Stimulated activated CD8-positive, alpha-beta memory T cell treated with anti-CD3 and anti-CD28 coated beads, Interleukin-4, amount 100 ng/mL, for 4 hours (primary cell): ENCODE measurements around the gene ZRANB3.
"Not testable (repeated sequence)": the region's sequence is repeated elsewhere in the genome, so short reads cannot be mapped to it uniquely, and the experiment has no call there.

Source experiments
- DNase-seq, 2 donors: peaks; one replicate each; pipeline ENCODE4 v3.0.0-alpha.2; 2020; ENCODE audit warnings: low read depth in 2 of 2, low spot score in 1 of 2

Gene ZRANB3

GRCh38 chr2:135142323-135142722, 388.7 kb downstream of the ZRANB3 start:
- DNase-seq = no peak

DNA sequence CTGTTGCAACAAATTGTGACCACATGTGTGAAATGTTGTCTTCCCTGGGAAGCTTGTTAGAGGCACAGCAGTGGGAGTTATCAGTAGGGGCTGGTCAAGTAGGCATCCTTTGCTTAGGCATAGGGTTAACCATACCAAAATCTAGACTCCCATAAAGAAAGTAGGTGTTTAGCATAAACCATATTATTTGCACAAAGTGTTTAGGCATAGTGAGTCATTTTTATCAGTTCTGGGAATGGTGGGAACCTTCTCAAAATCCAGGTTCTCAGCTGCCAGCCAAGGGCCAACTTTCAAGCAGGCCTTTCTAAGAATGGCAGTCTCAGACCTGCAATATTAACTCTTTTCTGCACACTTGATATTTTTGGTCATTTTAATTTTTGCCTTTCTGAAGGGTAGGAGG, 390.4 kb downstream of the ZRANB3 start:
- no peak for DNase-seq

GRCh38 chr2:135132314-135132713, 398.7 kb downstream of the ZRANB3 start:
- DNase-seq = no peak

GRCh38 chr2:135130751-135131150, 400.3 kb downstream of the ZRANB3 start:
- no peak for DNase-seq

- DNase-seq = no peak
These were observed 405.1 kb downstream of the ZRANB3 start for GRCh38 chr2:135125940-135126339.

GRCh38 chr2:135124924-135125886, 405.8 kb downstream of the ZRANB3 start:
- DNase-seq = no peak

DNA sequence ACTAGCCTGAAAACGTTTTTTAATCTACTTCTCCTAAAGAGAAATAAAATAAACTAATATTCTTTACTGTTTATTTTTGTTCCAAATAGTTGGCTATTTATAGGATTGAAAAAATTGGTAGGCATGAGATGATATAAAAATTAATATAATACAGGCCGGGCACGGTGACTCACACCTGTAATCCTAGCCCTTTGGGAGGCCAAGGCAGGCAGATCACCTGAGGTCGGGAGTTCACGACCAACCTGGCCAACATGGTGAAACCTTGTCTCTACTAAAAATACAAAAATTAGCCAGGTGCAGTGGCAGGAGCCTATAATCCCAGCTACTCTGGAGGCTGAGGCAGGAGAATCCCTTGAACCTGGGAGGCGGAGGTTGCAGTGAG, 409.4 kb downstream of the ZRANB3 start:
- not testable (repeated sequence) for DNase-seq

DNA sequence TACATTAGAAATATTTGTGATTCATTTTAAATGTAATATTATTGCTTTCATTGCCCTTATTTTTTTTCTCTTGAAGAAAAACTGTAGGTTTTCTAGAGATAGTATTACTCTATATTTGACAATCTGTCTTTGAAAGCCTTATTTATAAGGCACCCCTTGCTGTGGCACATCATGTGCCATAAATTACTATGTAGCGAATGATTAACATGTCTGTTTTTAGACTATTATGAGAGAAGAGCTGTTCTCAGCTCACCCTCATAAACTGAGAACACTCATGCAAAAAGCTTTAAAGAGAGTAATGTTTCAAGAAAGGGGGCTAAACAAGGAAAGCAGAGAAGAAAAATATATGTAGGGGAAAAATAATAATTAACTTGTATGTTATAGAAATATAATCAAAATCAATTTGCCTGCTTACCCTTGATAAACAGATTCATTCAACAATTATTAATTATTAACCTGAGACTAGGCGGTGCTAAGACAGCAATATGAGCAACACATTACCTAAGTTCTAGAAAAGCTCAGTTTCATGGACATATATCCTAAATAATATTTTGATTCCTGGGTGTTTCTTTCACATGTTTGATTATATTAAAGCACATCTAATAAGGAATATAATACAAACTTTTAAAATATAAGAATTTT, 409.9 kb downstream of the ZRANB3 start:
- no peak for DNase-seq

GRCh38 chr2:135119582-135119981, 411.4 kb downstream of the ZRANB3 start:
- no peak for DNase-seq

DNA sequence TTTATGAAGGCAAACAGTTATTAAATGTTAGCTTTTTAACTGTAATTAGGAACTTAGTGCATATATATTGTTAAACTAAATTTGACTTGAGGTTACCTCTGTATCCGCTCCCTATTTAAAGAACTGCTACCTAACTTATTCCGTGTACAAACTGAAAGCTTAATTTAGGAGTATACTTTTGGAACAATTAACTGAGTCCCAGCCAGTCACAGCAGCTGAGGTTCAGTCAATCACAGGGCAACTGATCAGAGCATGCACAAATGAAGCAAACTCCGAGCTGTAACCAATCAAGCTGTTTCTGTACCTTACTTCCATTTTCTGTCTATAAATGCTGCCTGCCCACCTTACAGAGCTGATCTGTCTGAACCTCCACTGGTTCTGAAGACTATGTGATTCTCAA, 417.7 kb downstream of the ZRANB3 start:
- no peak for DNase-seq

- not testable (repeated sequence) for DNase-seq
These were observed 425.3 kb downstream of the ZRANB3 start for GRCh38 chr2:135105513-135106316.

GRCh38 chr2:135103843-135104242, 427.2 kb downstream of the ZRANB3 start:
- DNase-seq = no peak

DNA sequence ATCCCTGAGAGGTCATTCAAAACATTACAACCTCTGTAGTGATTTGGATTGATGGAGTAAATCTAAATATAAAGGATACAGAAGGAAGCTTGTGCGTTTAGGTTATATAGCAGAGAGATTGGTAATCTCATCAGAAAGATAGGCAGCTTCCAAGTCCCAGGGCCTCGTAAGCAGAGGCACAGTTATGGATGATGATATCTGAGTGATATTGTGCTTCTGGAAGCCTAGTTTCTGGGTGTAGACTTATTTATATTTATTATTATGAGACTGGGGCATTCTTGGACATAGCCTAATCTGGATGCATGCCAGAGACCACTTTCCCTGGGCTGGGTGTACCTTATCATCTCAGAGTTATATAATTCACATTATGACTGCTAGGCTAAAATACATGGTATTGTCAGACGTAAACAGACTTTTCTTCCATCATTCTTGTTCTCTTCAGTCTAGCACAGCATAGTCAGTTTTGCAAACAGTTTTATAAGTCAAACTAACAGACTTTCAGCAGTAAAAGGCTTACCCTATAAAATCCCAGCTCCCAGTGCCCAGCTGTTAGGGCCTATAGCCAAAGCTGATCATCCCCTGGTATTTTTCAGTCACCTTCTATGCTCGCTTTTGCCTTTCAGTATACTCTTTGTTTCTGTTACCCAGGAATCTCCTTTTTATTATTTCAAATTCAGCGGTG, 431.1 kb downstream of the ZRANB3 start:
- no peak for DNase-seq

GRCh38 chr2:135097532-135098231, 433.3 kb downstream of the ZRANB3 start:
- no peak for DNase-seq

GRCh38 chr2:135096665-135097446, 434.2 kb downstream of the ZRANB3 start:
- DNase-seq = no peak

DNA sequence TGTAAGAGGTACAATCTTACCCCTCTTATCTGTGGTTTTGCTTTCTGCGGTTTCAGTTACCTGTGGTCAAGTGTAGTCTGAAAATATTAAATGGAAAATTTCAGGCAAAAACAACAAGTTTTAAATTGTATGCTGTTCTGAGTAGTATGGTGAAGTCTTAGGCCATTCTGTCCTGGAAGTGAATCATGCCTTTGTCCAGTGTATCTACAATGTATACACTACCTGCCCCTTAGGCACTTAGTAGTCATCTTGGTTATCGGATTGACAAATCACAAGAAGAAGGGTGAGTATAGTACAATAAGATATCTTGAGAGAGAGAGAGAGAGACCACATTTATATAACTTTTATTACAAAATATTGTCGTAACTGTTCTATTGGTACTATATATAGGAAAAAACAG, 435.4 kb downstream of the ZRANB3 start:
- no peak for DNase-seq

DNA sequence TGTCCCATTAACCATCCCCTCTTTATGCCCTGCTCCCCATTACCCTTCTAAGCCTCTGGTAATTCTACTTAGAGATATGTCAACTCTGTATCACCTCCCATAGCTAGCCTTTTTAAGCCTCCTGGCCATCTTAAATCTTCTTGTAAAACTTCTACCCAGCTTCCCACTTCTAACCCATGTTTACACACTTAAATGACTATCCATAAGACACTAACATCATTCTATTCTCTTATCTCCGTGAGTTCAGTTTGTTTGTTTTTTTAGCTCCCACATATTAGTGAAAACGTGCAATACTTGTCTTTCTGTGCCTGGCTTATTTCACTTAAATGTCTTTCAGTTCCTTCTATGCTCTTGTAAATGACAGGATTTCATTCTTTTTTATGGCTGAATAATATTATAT, 436.5 kb downstream of the ZRANB3 start:
- DNase-seq = no peak

- no peak for DNase-seq
These were observed 437.2 kb downstream of the ZRANB3 start for GRCh38 chr2:135093670-135094330.

- no peak for DNase-seq
These were observed 437.8 kb downstream of the ZRANB3 start for GRCh38 chr2:135093193-135093592.
